OCI-LY3 (cell line): ENCODE results near the gene PIGS.

Experiments used
- H2AFZ ChIP-seq: fragments of 200-600, 300-600 bp; shearing (Covaris generic); 2 replicates; pipeline ENCODE4 v1.6.0; 2014; ENCODE audit warnings: antibody characterized with exemption, low read depth, low read length
- H3K27ac ChIP-seq: fragments of 200-600, 300-600 bp; sonication (generic); 2 replicates; pipeline ENCODE4 v1.5.1; 2014; ENCODE audit warnings: mild to moderate bottlenecking, low read length, moderate library complexity, mixed read lengths
- H3K27me3 ChIP-seq: fragments of 200-600, 300-600 bp; sonication (generic); 2 replicates; pipeline ENCODE4 v1.6.1; 2014; ENCODE audit warnings: low read depth, low read length, mixed read lengths
- H3K36me3 ChIP-seq: fragments of 200-600, 300-600 bp; sonication (generic); replicated peaks from 2 replicates; pipeline ENCODE3; 2014; ENCODE audit warnings: low read depth, low read length, mixed read lengths
- H3K4me1 ChIP-seq: fragments of 300-600, 200-600 bp; sonication (generic); 2 replicates; pipeline ENCODE4 v1.6.1; 2014; ENCODE audit warnings: low read length, mixed read lengths
- H3K4me2 ChIP-seq: fragments of 200-600, 300-600 bp; sonication (generic); 2 replicates; pipeline ENCODE4 v1.6.1; 2014; ENCODE audit warnings: low read length, mixed read lengths
- H3K4me3 ChIP-seq: fragments of 300-600, 200-600 bp; sonication (generic); 2 replicates; pipeline ENCODE4 v1.5.1; 2014; ENCODE audit warnings: antibody characterized with exemption, mild to moderate bottlenecking, low read length, moderate library complexity
- H3K79me2 ChIP-seq: fragments of 300-600, 200-600 bp; shearing (Covaris generic); 2 replicates; pipeline ENCODE4 v1.6.1; 2014; ENCODE audit warnings: mild to moderate bottlenecking, low read length, mixed read lengths
- H3K9ac ChIP-seq: fragments of 300-600, 200-600 bp; shearing (Covaris generic); 2 replicates; pipeline ENCODE4 v1.6.0; 2014; ENCODE audit warnings: mild to moderate bottlenecking, low read length, moderate library complexity
- H3K9me3 ChIP-seq: fragments of 200-600, 300-600 bp; shearing (Covaris generic); 2 replicates; pipeline ENCODE4 v1.6.1; 2014; ENCODE audit warnings: low read length, mixed read lengths; ENCODE audit not compliant: insufficient read depth
- H4K20me1 ChIP-seq: fragments of 200-600, 300-600 bp; sonication (generic); 2 replicates; pipeline ENCODE4 v1.6.1; 2016; ENCODE audit warnings: low read length, mixed read lengths; ENCODE audit not compliant: insufficient read depth
- CTCF ChIP-seq: fragments of 200-600, 300-600 bp; sonication (generic); IDR thresholded peaks from 2 replicates; pipeline ENCODE4 v1.5.1; 2014; ENCODE audit warnings: antibody characterized with exemption, low read length, low read depth
- EZH2phosphoT487 ChIP-seq: fragments of 200-600 bp; shearing (Covaris generic); IDR thresholded peaks from 2 replicates; pipeline ENCODE4 v1.6.1; 2018; ENCODE audit warnings: antibody characterized with exemption, mixed run types, low read depth

Gene PIGS

DNA sequence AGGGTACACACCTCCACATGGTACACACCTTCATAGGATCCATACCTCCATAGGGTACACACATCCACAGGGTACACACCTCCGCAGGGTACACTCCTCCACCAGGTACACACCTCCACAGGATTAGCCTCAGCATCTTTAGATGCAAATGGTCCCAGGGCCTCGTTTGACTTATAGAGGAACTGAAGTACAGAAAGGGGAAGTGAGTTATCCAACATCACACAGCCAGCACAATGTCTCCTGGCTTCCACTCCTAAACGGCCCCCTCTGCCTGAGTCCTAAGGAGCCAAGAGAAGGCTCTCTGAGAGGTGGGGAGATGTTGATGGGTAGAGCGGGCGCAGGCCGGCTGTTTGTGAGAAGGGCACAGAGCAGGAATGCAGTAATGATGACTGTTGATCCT is 53.2 kb downstream of the PIGS start:
- peak overlapping the region; percentile 69 for H3K27ac ChIP-seq
- peak overlapping the region; percentile 70 for H2AFZ ChIP-seq
- peak overlapping the region; percentile 93 for H3K4me2 ChIP-seq
- H3K4me1 ChIP-seq: peaks cover 31% of the 10 kb centered on the region
- H3K9me3 ChIP-seq: peaks cover 5% of the 10 kb centered on the region
- peak overlapping the region; percentile 57; the same call in 1 of the 2 replicates for H3K9ac ChIP-seq
- H4K20me1 ChIP-seq: no peaks in the 10 kb centered on the region
- H3K79me2 ChIP-seq: no peaks in the 10 kb centered on the region
- TF ChIP-seq EZH2phosphoT487: no peak
- TF ChIP-seq CTCF: no peak
- H3K27me3 ChIP-seq: peaks cover 17% of the 10 kb centered on the region
- no peaks in the 10 kb centered on the region for H3K36me3 ChIP-seq
- peak overlapping the region; percentile 60 for H3K4me3 ChIP-seq

- H3K36me3 ChIP-seq: no peaks in the 10 kb centered on the region
- no peaks in the 10 kb centered on the region for H4K20me1 ChIP-seq
- no peaks in the 10 kb centered on the region for H3K79me2 ChIP-seq
- H3K4me2 ChIP-seq: no peak overlapping the region
- H3K27ac ChIP-seq: no peak overlapping the region
- peaks cover 5% of the 10 kb centered on the region for H3K9me3 ChIP-seq
- peaks cover 17% of the 10 kb centered on the region for H3K27me3 ChIP-seq
- H3K9ac ChIP-seq: no peak overlapping the region
- TF ChIP-seq EZH2phosphoT487 (no peak), CTCF (no peak)
- H3K4me1 ChIP-seq: peaks cover 36% of the 10 kb centered on the region
- no peak overlapping the region for H3K4me3 ChIP-seq
- no peak overlapping the region for H2AFZ ChIP-seq
Measured at GRCh38 chr17:28515518-28515917, 55.8 kb downstream of the PIGS start.

DNA sequence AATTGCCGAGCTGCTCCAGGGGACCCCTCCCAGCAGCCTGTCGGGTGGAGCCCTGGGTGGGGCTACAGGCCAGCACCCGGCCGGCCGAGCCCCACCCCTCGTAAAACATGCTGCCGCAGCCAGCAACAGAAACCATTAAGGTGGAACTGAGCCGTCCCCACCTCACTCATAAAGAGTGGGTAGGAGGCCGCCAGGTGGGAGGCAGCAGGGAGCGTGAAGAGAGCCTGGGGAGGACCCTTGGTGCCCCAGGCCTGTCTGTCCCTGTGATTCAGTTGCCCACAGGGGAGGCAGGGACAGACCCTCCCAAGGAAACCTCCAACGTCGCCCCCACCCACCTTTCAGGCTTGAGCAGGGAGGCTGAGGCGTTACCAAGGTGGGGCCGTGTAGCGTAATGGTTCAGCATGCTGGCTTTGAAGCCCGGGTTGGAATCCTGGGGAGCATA is 56.7 kb downstream of the PIGS start:
- Histone ChIP-seq H3K4me2 (peak overlapping the region; percentile 25), H3K79me2 (no peaks in the 10 kb centered on the region), H3K36me3 (no peaks in the 10 kb centered on the region), H4K20me1 (no peaks in the 10 kb centered on the region), H3K9me3 (peaks cover 5% of the 10 kb centered on the region), H3K4me3 (no peak overlapping the region), H3K4me1 (peaks cover 36% of the 10 kb centered on the region), H3K27ac (no peak overlapping the region), H2AFZ (no peak overlapping the region), H3K9ac (no peak overlapping the region), H3K27me3 (peaks cover 17% of the 10 kb centered on the region)
- TF ChIP-seq EZH2phosphoT487: no peak
- no peak for TF ChIP-seq CTCF

- Histone ChIP-seq H2AFZ (no peak overlapping the region), H3K36me3 (no peaks in the 10 kb centered on the region), H3K4me1 (peaks cover 24% of the 10 kb centered on the region), H3K4me2 (no peak overlapping the region), H4K20me1 (no peaks in the 10 kb centered on the region), H3K27ac (no peak overlapping the region), H3K79me2 (no peaks in the 10 kb centered on the region), H3K9ac (no peak overlapping the region), H3K9me3 (peaks cover 5% of the 10 kb centered on the region), H3K4me3 (no peak overlapping the region), H3K27me3 (peaks cover 19% of the 10 kb centered on the region)
- no peak for TF ChIP-seq EZH2phosphoT487
- TF ChIP-seq CTCF: no peak
Measured at GRCh38 chr17:28513476-28513875, 57.8 kb downstream of the PIGS start.
